Fibroblast of upper back skin (primary cell): ENCODE results near the gene SNX13.

ENCODE experiments used
- DNase-seq: peaks from one replicate; pipeline ENCODE4 v3.0.0-alpha.2; 2013

Gene SNX13

GRCh38 chr7:17774248-17774647, 166.0 kb downstream of the SNX13 start:
- peak; percentile 86 for DNase-seq

- DNase-seq = peak; percentile 81
These were observed 167.0 kb downstream of the SNX13 start for GRCh38 chr7:17773289-17773626.

- no peak for DNase-seq
These were observed 167.6 kb downstream of the SNX13 start for GRCh38 chr7:17772581-17773288.

- no peak for DNase-seq
These were observed 168.3 kb downstream of the SNX13 start for GRCh38 chr7:17771901-17772408.

GRCh38 chr7:17770710-17771375, 169.5 kb downstream of the SNX13 start:
- DNase-seq = no peak

- DNase-seq = peak; percentile 72
These were observed 170.4 kb downstream of the SNX13 start for GRCh38 chr7:17769918-17770317.

GRCh38 chr7:17758008-17758407, 182.3 kb downstream of the SNX13 start:
- DNase-seq = no peak

GRCh38 chr7:17746020-17746530, 194.2 kb downstream of the SNX13 start:
- DNase-seq = no peak

- DNase-seq = no peak
These were observed 194.7 kb downstream of the SNX13 start for GRCh38 chr7:17745610-17746009.

GRCh38 chr7:17743316-17743715, 197.0 kb downstream of the SNX13 start:
- DNase-seq = no peak

- DNase-seq = no peak
These were observed 198.9 kb downstream of the SNX13 start for GRCh38 chr7:17741426-17741825.
